Endodermal cell (in vitro differentiated cells): ENCODE results near the gene GNAT3. TPM values are rescaled to one million over a fixed set of nuclear protein-coding genes. Genes with fewer than 3 reads are reported as not detected.

ENCODE experiments used
- DNase-seq: peaks from one replicate; pipeline ENCODE4 v3.0.0-alpha.2; 2017
- H3K27ac ChIP-seq: 2 replicates; pipeline ENCODE4 v1.5.1; 2013; ENCODE audit warnings: mild to moderate bottlenecking, low read depth, low read length, moderate library complexity
- H3K27me3 ChIP-seq: 2 replicates; pipeline ENCODE4 v1.6.1; 2013; ENCODE audit warnings: mild to moderate bottlenecking, low read length, moderate library complexity; ENCODE audit not compliant: insufficient read depth, control insufficient read depth, poor library complexity, severe bottlenecking
- H3K36me3 ChIP-seq: 2 replicates; pipeline ENCODE4 v1.7.0; 2013; ENCODE audit warnings: mild to moderate bottlenecking, low read length, moderate library complexity; ENCODE audit not compliant: control insufficient read depth, insufficient read depth
- H3K4me1 ChIP-seq: one replicate; pipeline ENCODE4 v1.7.0; 2013; ENCODE audit warnings: low read length; ENCODE audit not compliant: control insufficient read depth, insufficient read depth
- H3K4me3 ChIP-seq: 2 replicates; pipeline ENCODE4 v1.5.1; 2013; ENCODE audit warnings: mild to moderate bottlenecking, low read length, moderate library complexity
- H3K9ac ChIP-seq: 2 replicates; pipeline ENCODE4 v1.6.1; 2013; ENCODE audit warnings: mild to moderate bottlenecking, low read length, moderate library complexity; ENCODE audit not compliant: poor library complexity, severe bottlenecking; ENCODE audit errors: extremely low read depth
- H3K9me3 ChIP-seq: 2 replicates; pipeline ENCODE4 v1.6.1; 2013; ENCODE audit warnings: mild to moderate bottlenecking, low read length, moderate library complexity; ENCODE audit not compliant: control insufficient read depth
- H3K27ac Mint-ChIP-seq: 2 replicates; pipeline ENCODE4 v1.8.0; 2020; ENCODE audit warnings: mixed read lengths
- H3K27me3 Mint-ChIP-seq: 2 replicates; pipeline ENCODE4 v1.8.0; 2021; ENCODE audit warnings: mild to moderate bottlenecking, mixed read lengths; ENCODE audit not compliant: insufficient read depth
- H3K36me3 Mint-ChIP-seq: 2 replicates; pipeline ENCODE4 v1.8.0; 2020; ENCODE audit warnings: low read depth, mixed read lengths
- H3K4me1 Mint-ChIP-seq: 2 replicates; pipeline ENCODE4 v1.8.0; 2020; ENCODE audit warnings: mixed read lengths
- H3K4me3 Mint-ChIP-seq: 2 replicates; pipeline ENCODE4 v1.8.0; 2020; ENCODE audit warnings: mild to moderate bottlenecking, moderate library complexity, mixed read lengths
- H3K9me3 Mint-ChIP-seq: 2 replicates; pipeline ENCODE4 v1.8.0; 2020; ENCODE audit warnings: mild to moderate bottlenecking, mixed read lengths
- WGBS, 2 experiments: methylation state at CpG; one replicate each; pipeline versions ENCODE4 v1.1.5 to v1.1.7; 2013; ENCODE audit warnings: missing lambda C conversion rate in 2 of 2, mixed read lengths in 1 of 2; ENCODE audit not compliant: insufficient coverage in 1 of 2, insufficient read length in 1 of 2; 5-methylcytosine and 5-hydroxymethylcytosine counted together
- total RNA-seq, 2 donors: library from RNA; stranded (reverse); fragmentation: NEBNext Ultra II Directional in 1 of 2; extraction: Animal tissue kit (Norgen Biotek cat#: 25700) in 1 of 2; gene quantifications; 2 replicates in 1 of 2; 3 replicates in 1 of 2; pipeline ENCODE4 v1.2.1, GENCODE V29; 2021
- TF ChIP-seq, protein P1 (sequence below): fragments of 200-600 bp; sonication (generic); conservative IDR thresholded peaks from 2 replicates; pipeline ENCODE4 v1.5.0; 2021; ENCODE audit warnings: antibody characterized with exemption, mild to moderate bottlenecking

Gene GNAT3
- total RNA-seq, 2 donors from 2014 or later: not detected

- H3K36me3 ChIP-seq: no peaks in the 10 kb centered on the region
- H3K27ac Mint-ChIP-seq: peak overlapping the region; percentile 10
- peaks cover 5% of the 10 kb centered on the region for H3K4me1 Mint-ChIP-seq
- H3K9ac ChIP-seq: no peak overlapping the region
- no peak overlapping the region for H3K27ac ChIP-seq
- no peak for DNase-seq
- H3K4me3 Mint-ChIP-seq: no peak overlapping the region
- no peaks in the 10 kb centered on the region for H3K27me3 Mint-ChIP-seq
- H3K36me3 Mint-ChIP-seq: no peaks in the 10 kb centered on the region
- H3K27me3 ChIP-seq: no peaks in the 10 kb centered on the region
- TF ChIP-seq, protein P1, sequence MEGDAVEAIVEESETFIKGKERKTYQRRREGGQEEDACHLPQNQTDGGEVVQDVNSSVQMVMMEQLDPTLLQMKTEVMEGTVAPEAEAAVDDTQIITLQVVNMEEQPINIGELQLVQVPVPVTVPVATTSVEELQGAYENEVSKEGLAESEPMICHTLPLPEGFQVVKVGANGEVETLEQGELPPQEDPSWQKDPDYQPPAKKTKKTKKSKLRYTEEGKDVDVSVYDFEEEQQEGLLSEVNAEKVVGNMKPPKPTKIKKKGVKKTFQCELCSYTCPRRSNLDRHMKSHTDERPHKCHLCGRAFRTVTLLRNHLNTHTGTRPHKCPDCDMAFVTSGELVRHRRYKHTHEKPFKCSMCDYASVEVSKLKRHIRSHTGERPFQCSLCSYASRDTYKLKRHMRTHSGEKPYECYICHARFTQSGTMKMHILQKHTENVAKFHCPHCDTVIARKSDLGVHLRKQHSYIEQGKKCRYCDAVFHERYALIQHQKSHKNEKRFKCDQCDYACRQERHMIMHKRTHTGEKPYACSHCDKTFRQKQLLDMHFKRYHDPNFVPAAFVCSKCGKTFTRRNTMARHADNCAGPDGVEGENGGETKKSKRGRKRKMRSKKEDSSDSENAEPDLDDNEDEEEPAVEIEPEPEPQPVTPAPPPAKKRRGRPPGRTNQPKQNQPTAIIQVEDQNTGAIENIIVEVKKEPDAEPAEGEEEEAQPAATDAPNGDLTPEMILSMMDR: no peak
- H3K4me1 ChIP-seq: no peaks in the 10 kb centered on the region
- H3K4me3 ChIP-seq: no peak overlapping the region
- 82 to 84% methylated on average over 4 of the region's 4 CpGs for WGBS, 2 experiments
- no peaks in the 10 kb centered on the region for H3K9me3 ChIP-seq
- no peaks in the 10 kb centered on the region for H3K9me3 Mint-ChIP-seq
Measured at GRCh38 chr7:80472491-80473200, 39.2 kb downstream of the GNAT3 start.

- no peaks in the 10 kb centered on the region for H3K36me3 ChIP-seq
- H3K4me3 ChIP-seq: no peak overlapping the region
- H3K36me3 Mint-ChIP-seq: no peaks in the 10 kb centered on the region
- no peaks in the 10 kb centered on the region for H3K27me3 ChIP-seq
- no peak overlapping the region for H3K27ac ChIP-seq
- H3K27me3 Mint-ChIP-seq: no peaks in the 10 kb centered on the region
- H3K4me1 ChIP-seq: no peaks in the 10 kb centered on the region
- H3K27ac Mint-ChIP-seq: no peak overlapping the region
- no peak overlapping the region for H3K9ac ChIP-seq
- TF ChIP-seq, protein P1: no peak
- no peak for DNase-seq
- H3K9me3 ChIP-seq: no peaks in the 10 kb centered on the region
- WGBS, 2 experiments: 55% methylated on average over 3 of the region's 3 CpGs; no CpG with 5 or more reads in 1 of the 2 experiments
- H3K4me1 Mint-ChIP-seq: peaks cover 7% of the 10 kb centered on the region
- no peaks in the 10 kb centered on the region for H3K9me3 Mint-ChIP-seq
- no peak overlapping the region for H3K4me3 Mint-ChIP-seq
Measured at GRCh38 chr7:80468931-80469714, 42.7 kb downstream of the GNAT3 start.

DNA sequence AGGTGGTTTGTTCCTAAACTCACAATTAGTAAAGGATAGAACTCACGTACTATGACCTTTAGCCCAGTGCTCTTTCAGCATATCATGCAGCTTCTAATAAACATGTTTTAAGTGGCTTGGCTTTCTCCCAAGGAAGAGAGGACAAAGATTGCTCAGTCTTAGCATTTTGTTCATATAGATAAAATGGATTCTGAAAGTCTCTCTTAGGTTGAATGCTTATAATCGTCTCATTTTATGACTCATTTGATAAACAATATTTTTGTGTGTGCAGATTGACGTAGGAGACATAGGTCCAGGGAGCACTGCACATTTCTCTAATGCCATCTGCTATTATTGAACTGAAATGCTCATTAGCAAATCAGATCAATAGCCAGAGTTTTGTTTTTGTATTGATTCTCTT is 44.8 kb downstream of the GNAT3 start:
- no peak overlapping the region for H3K27ac Mint-ChIP-seq
- Histone ChIP-seq H3K36me3 (no peaks in the 10 kb centered on the region), H3K4me3 (no peak overlapping the region), H3K27ac (no peak overlapping the region), H3K9ac (no peak overlapping the region), H3K9me3 (no peaks in the 10 kb centered on the region), H3K27me3 (no peaks in the 10 kb centered on the region), H3K4me1 (no peaks in the 10 kb centered on the region)
- TF ChIP-seq, protein P1: no peak
- WGBS, 2 experiments: 85 to 87% methylated on average over 2 to 3 of the region's 3 CpGs
- no peaks in the 10 kb centered on the region for H3K9me3 Mint-ChIP-seq
- H3K27me3 Mint-ChIP-seq: no peaks in the 10 kb centered on the region
- no peak for DNase-seq
- peaks cover 5% of the 10 kb centered on the region for H3K4me1 Mint-ChIP-seq
- no peak overlapping the region for H3K4me3 Mint-ChIP-seq
- no peaks in the 10 kb centered on the region for H3K36me3 Mint-ChIP-seq
